BE2C (cell line): ENCODE data around the gene C2orf74.
"Not testable (repeated sequence)": the region's sequence is repeated elsewhere in the genome, so short reads cannot be mapped to it uniquely, and the experiment has no call there.

Experiments
- DNase-seq: peaks from one replicate; pipeline ENCODE4 v3.0.0-alpha.2; 2020
- H3K27me3 ChIP-seq: fragments of 250-450 bp; sonication (Bioruptor Pico); 2 replicates; pipeline ENCODE4 v1.5.1; 2020; ENCODE audit warnings: mild to moderate bottlenecking
- H3K36me3 ChIP-seq: fragments of 250-450 bp; sonication (Bioruptor Pico); 2 replicates; pipeline ENCODE4 v1.5.1; 2020; ENCODE audit warnings: mild to moderate bottlenecking
- H3K4me1 ChIP-seq: fragments of 250-450 bp; sonication (Bioruptor Pico); 2 replicates; pipeline ENCODE4 v1.5.1; 2020
- H3K4me3 ChIP-seq: 2 replicates; pipeline ENCODE4 v1.5.1; 2011; ENCODE audit warnings: low read depth, low read length
- H3K9me3 ChIP-seq: fragments of 250-450 bp; sonication (Bioruptor Pico); 2 replicates; pipeline ENCODE4 v1.5.1; 2020
- TF ChIP-seq, protein P1 (sequence below): IDR thresholded peaks from 2 replicates; pipeline ENCODE4 v1.5.1; 2012; ENCODE audit warnings: mild to moderate bottlenecking, low read depth, low read length

C2orf74 gene

GRCh38 chr2:61182059-61182383 is 20.0 kb downstream of the C2orf74 start:
- Histone ChIP-seq H3K36me3 (peaks cover 11% of the 10 kb centered on the region), H3K9me3 (no peaks in the 10 kb centered on the region), H3K27me3 (no peaks in the 10 kb centered on the region), H3K4me1 (no peaks in the 10 kb centered on the region), H3K4me3 (no peak overlapping the region)
- DNase-seq: no peak
- TF ChIP-seq, protein P1, sequence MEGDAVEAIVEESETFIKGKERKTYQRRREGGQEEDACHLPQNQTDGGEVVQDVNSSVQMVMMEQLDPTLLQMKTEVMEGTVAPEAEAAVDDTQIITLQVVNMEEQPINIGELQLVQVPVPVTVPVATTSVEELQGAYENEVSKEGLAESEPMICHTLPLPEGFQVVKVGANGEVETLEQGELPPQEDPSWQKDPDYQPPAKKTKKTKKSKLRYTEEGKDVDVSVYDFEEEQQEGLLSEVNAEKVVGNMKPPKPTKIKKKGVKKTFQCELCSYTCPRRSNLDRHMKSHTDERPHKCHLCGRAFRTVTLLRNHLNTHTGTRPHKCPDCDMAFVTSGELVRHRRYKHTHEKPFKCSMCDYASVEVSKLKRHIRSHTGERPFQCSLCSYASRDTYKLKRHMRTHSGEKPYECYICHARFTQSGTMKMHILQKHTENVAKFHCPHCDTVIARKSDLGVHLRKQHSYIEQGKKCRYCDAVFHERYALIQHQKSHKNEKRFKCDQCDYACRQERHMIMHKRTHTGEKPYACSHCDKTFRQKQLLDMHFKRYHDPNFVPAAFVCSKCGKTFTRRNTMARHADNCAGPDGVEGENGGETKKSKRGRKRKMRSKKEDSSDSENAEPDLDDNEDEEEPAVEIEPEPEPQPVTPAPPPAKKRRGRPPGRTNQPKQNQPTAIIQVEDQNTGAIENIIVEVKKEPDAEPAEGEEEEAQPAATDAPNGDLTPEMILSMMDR: no peak

DNA sequence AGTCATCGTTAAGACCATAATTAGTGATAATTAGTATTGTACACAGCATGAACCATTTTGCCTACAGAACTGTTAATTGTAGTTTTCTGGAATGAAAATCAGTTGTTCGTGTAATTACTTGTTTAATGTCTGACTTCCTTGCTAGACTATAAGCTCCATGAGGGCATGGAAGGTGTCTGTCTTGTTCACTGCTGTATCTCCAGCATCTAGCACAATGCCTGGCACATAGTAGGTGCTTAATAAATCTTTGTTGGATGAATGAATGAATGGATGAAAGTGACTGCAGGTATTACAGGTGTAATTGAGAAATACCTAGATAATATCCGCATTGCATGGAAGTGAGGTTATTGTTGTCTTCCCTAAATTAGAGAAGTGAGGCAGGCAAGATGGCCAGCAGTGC is 21.8 kb downstream of the C2orf74 start:
- no peak for DNase-seq
- H3K36me3 ChIP-seq: peaks cover 13% of the 10 kb centered on the region
- no peaks in the 10 kb centered on the region for H3K4me1 ChIP-seq
- TF ChIP-seq, protein P1: no peak
- H3K27me3 ChIP-seq: no peaks in the 10 kb centered on the region
- no peak overlapping the region for H3K4me3 ChIP-seq
- H3K9me3 ChIP-seq: no peaks in the 10 kb centered on the region

DNA sequence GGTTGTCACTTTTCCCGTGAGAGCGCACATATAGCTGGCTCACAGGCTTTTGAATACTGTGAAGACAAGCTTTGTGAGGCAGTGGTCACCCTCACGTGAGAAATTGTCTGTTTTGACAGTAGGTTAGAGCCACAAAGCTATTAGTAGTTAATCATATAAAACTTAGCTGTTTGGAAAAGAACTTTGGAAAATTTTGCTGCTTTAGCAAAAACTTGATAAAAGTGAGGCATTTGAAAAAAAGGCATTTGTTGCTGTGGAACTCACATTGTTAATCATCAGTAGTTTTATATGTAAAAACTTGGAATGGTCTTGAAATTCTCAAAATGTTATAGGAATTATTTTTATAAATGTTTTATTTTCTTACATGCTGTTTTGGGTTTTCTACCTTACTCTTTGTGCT is 22.3 kb downstream of the C2orf74 start:
- Histone ChIP-seq H3K4me3 (no peak overlapping the region), H3K4me1 (no peaks in the 10 kb centered on the region), H3K36me3 (peaks cover 13% of the 10 kb centered on the region), H3K27me3 (no peaks in the 10 kb centered on the region), H3K9me3 (no peaks in the 10 kb centered on the region)
- TF ChIP-seq, protein P1: no peak
- no peak for DNase-seq

DNA sequence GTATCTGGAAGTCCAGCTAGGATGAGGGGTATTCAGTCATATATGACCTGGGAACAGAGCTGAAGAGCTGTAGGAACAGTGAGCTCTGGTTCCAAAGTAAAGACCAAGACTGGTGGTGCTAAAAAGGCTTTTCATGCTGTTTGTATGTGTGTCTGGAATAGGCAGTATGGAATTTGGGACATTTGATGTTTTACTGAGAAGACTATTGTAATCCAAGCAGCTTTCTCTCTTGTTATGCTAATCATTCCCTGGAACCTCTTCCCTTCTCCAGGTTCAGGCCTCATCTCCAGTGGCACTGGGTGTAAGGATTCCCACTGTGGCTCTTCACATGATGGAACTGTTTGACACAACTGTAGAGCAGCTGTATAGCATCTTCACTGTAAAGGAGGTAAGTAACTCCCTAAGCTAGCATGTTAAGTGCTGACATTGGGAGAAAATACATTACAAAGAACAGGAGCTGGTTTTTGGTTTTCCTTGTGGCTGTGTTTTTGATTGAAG is 23.3 kb downstream of the C2orf74 start:
- no peak for DNase-seq
- H3K4me3 ChIP-seq: no peak overlapping the region
- TF ChIP-seq, protein P1: no peak
- no peaks in the 10 kb centered on the region for H3K9me3 ChIP-seq
- H3K4me1 ChIP-seq: no peaks in the 10 kb centered on the region
- peaks cover 17% of the 10 kb centered on the region for H3K36me3 ChIP-seq
- no peaks in the 10 kb centered on the region for H3K27me3 ChIP-seq

DNA sequence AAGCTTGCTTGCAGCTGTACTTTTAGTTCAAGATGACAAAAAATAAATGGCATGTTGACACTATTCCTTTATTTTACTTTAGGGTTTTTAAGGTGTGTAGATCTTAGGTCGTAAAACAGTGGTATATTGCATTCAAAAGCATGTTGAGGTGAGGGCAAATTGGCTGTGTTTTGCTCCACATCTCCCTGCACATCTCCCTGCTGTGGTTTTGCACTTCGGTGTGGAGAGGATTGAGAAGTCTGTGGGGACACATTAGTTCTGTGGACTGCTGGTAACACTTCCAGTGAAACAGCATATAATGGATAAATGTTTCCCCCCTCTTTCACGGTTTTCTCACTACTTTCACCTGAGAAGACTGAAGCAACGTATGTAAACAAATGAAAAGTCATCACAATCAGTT is 25.1 kb downstream of the C2orf74 start:
- TF ChIP-seq, protein P1: no peak
- Histone ChIP-seq H3K27me3 (no peaks in the 10 kb centered on the region), H3K4me1 (no peaks in the 10 kb centered on the region), H3K9me3 (no peaks in the 10 kb centered on the region), H3K4me3 (no peak overlapping the region), H3K36me3 (peaks cover 17% of the 10 kb centered on the region)
- no peak for DNase-seq

DNA sequence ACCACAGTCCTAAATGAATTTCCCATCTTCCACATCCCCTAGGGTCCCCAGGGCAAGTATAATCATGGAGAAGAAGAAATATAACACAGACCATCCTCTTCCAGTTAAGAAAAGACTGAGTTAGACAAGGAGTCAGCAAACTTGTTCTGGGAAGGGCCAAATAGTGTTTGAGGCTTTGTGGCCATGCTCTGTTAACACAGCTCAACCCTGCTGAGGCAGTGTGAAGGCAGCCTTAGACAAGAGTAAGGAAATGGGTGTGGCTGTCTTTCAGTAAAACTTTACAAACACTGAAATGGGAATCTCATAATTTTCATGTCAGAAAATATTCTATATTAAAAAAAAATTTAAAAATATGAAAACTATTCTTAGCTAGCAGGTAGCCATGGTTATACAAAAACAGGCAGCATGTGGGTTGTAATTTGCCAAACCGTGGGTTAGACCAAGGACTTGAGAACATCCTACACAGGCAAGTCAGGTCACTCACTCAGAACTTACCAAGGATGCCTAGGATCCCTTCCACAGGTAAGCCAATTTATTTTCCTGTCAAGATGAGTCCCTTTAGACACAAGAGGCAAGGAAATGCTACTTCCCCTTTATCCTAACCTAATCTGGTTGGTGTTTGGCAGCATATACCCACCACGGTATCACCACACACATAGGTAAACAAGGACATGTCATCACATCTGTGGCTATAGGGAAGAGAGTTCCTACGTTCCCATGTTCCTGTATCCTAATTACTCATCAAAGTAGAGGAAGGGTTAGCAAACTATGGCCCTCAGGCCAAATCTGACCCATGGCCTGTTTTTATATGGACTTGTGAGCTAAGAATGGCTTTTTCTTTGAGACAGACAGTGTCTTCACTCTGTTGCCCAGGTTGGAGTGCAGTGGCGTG is 31.9 kb downstream of the C2orf74 start:
- H3K4me1 ChIP-seq: no peaks in the 10 kb centered on the region
- H3K4me3 ChIP-seq: no peak overlapping the region
- no peaks in the 10 kb centered on the region for H3K27me3 ChIP-seq
- H3K9me3 ChIP-seq: no peaks in the 10 kb centered on the region
- peaks cover 4% of the 10 kb centered on the region; the same call in 1 of the 2 replicates for H3K36me3 ChIP-seq
- DNase-seq: no peak
- TF ChIP-seq, protein P1: no peak

GRCh38 chr2:61194646-61195045 is 32.7 kb downstream of the C2orf74 start:
- not testable (repeated sequence) for H3K27me3 ChIP-seq, H3K4me1 ChIP-seq, H3K36me3 ChIP-seq, H3K9me3 ChIP-seq, H3K4me3 ChIP-seq, DNase-seq
